HL-60 (cell line): ENCODE data around the gene FOCAD.

Experiments
- DNase-seq, 2 experiments: peaks; one replicate each; pipeline ENCODE4 v3.0.0-alpha.2; 2010 to 2020; ENCODE audit warnings: low read depth in 1 of 2, low spot score in 1 of 2
- H3K27ac ChIP-seq: fragments of 250-450 bp; sonication (Bioruptor Pico); replicated peaks from 2 replicates; pipeline ENCODE4 v1.5.1; 2020; ENCODE audit warnings: mild to moderate bottlenecking, moderate library complexity
- H3K27me3 ChIP-seq: fragments of 250-450 bp; sonication (Bioruptor Pico); 2 replicates; pipeline ENCODE4 v1.5.1; 2021; ENCODE audit warnings: mild to moderate bottlenecking, moderate library complexity; ENCODE audit not compliant: insufficient read depth, poor library complexity, severe bottlenecking
- H3K4me3 ChIP-seq: replicated peaks from 2 replicates; pipeline ENCODE4 v1.5.1; 2011; ENCODE audit warnings: mild to moderate bottlenecking, control low read depth, low read length; ENCODE audit not compliant: insufficient read depth
- CTCF ChIP-seq: IDR thresholded peaks from one replicate; pipeline ENCODE4 v1.5.1; 2011; ENCODE audit warnings: low read length, control low read depth, inconsistent platforms; ENCODE audit not compliant: insufficient read depth
- GABPA ChIP-seq: IDR thresholded peaks from 2 replicates; pipeline ENCODE4 v1.6.1; 2012; ENCODE audit warnings: low read depth
- POLR2AphosphoS5 ChIP-seq: IDR thresholded peaks from 2 replicates; pipeline ENCODE4 v1.6.1; 2012; ENCODE audit warnings: low read depth
- REST ChIP-seq: IDR thresholded peaks from 2 replicates; pipeline ENCODE4 v1.6.1; 2012; ENCODE audit warnings: low read depth; ENCODE audit not compliant: insufficient replicate concordance
- SPI1 ChIP-seq: IDR thresholded peaks from 2 replicates; pipeline ENCODE4 v1.6.1; 2012; ENCODE audit warnings: low read depth, mild to moderate bottlenecking, borderline replicate concordance

Gene FOCAD

DNA sequence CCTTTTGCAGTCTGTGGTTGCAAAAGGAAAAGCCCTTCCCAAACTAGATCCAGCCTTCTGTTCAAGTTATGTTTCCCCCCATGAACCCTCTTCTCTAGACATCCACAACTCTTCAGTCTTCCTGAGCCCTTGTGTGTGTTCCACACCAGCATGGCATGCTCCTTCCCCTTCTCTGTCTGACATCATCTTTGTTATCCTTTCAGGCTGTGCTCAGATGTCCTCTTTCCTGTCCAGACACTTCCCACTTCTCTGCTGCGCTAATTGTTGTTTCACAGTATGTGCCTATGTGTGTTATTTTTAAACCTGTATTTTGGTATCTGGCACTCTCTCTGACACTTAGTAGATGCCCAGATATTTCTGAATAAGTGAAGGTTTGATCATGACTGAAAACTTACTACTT, 38.2 kb downstream of the FOCAD start:
- H3K27me3 ChIP-seq = no peaks in the 10 kb centered on the region
- no peak for TF ChIP-seq SPI1
- no peak overlapping the region for H3K4me3 ChIP-seq
- H3K27ac ChIP-seq = no peak overlapping the region
- DNase-seq = no peak

DNA sequence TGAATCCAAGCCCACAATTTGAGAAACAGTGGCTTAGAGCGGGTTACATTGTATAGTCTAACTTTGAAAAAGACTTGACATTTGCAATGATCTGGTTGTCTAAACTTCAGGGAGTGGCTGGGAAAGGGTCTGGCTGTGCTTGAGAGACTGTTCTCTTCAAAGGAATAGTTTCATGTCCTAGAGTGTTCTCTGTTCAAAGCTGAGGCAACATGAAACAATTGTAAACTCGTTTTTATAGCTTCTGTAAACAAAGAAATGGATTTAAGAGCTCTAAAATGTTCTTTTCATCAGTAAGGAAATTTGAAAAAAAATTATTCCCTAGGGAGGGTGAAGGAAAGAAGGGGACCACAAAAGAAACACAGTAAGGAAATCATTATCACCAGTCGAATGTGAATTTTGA, 41.6 kb downstream of the FOCAD start:
- no peak for TF ChIP-seq GABPA
- TF ChIP-seq POLR2AphosphoS5 = no peak
- TF ChIP-seq SPI1 = no peak
- no peak for TF ChIP-seq REST
- no peak for TF ChIP-seq CTCF
- DNase-seq = no peak
- Histone ChIP-seq H3K27ac (no peak overlapping the region), H3K4me3 (no peak overlapping the region), H3K27me3 (no peaks in the 10 kb centered on the region)

DNA sequence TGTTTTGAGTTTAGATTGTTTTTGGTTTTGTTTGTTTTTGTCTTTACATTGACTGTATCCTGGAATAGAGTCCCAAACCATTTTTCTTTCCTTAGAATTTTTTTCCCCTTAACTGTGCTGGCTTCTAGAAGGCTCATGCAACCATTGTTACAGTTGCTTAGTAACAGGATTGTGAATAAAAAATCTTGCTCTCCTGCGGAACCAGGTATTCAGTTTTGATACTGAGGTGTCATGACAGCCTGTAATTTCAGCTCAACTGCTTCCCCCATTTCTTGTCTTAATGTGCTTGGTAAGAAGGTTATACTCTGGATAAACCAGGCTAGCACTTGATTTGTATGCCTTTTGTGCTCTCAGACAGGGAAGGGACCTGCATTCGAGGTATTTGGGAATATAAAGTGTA, 42.1 kb downstream of the FOCAD start:
- no peak for DNase-seq

More for the DNA sequence above, 42.1 kb downstream of the FOCAD start:
- no peaks in the 10 kb centered on the region for H3K27me3 ChIP-seq
- H3K27ac ChIP-seq = no peak overlapping the region
- TF ChIP-seq GABPA = no peak
- TF ChIP-seq REST = no peak
- no peak for TF ChIP-seq POLR2AphosphoS5
- TF ChIP-seq CTCF = no peak
- TF ChIP-seq SPI1 = no peak
- H3K4me3 ChIP-seq = no peak overlapping the region
